GM12875 (cell line): ENCODE measurements around the gene DOCK1.

Experiments
- H3K4me3 ChIP-seq: one replicate; pipeline ENCODE4 v1.5.1; 2011; ENCODE audit warnings: low read depth, low read length, control low read depth
- CTCF ChIP-seq: IDR thresholded peaks from 2 replicates; pipeline ENCODE4 v1.5.1; 2011; ENCODE audit warnings: low read depth, mild to moderate bottlenecking, control low read depth, inconsistent platforms, low read length, moderate library complexity, borderline replicate concordance; ENCODE audit not compliant: insufficient read depth

DOCK1 gene

GRCh38 chr10:127322286-127322685 lies 417.1 kb downstream of the DOCK1 start:
- no peak for TF ChIP-seq CTCF
- no peak overlapping the region for H3K4me3 ChIP-seq

GRCh38 chr10:127325506-127325905 lies 420.3 kb downstream of the DOCK1 start:
- H3K4me3 ChIP-seq: no peak overlapping the region
- TF ChIP-seq CTCF: no peak

GRCh38 chr10:127326883-127327282 lies 421.7 kb downstream of the DOCK1 start:
- H3K4me3 ChIP-seq: no peak overlapping the region
- no peak for TF ChIP-seq CTCF

- no peak overlapping the region for H3K4me3 ChIP-seq
- TF ChIP-seq CTCF: no peak
Observed at GRCh38 chr10:127331696-127332095, 426.5 kb downstream of the DOCK1 start.

- no peak overlapping the region for H3K4me3 ChIP-seq
- TF ChIP-seq CTCF: no peak
Observed at GRCh38 chr10:127332631-127333030, 427.4 kb downstream of the DOCK1 start.

GRCh38 chr10:127337801-127338200 lies 432.6 kb downstream of the DOCK1 start:
- no peak for TF ChIP-seq CTCF
- no peak overlapping the region for H3K4me3 ChIP-seq

- H3K4me3 ChIP-seq: no peak overlapping the region
- no peak for TF ChIP-seq CTCF
Observed at GRCh38 chr10:127338399-127339110, 433.3 kb downstream of the DOCK1 start.
